MCF 10A (cell line): ENCODE measurements around the gene DOP1A. TPM values are rescaled to one million over a fixed set of nuclear protein-coding genes. Genes with fewer than 3 reads are reported as not detected.

Source experiments
- BruUV-seq: library from RNA; stranded (reverse); fragments of 400-500 nt; replicated peaks from 2 replicates; lab custom pipeline; 2021; lab: Mats Ljungman, UMichigan
- CTCF ChIA-PET: fragments of 300-600 bp; sonication (Branson Sonifier 250); formaldehyde crosslinking; extraction: SDS; loops from one replicate; lab custom pipeline; 2021; ENCODE audit warnings: antibody characterized with exemption, inconsistent platforms; lab: Yijun Ruan, JAX
- POLR2A ChIA-PET: fragments of 300-600, 350-650 bp; sonication (Branson Sonifier 250); formaldehyde crosslinking; extraction: SDS; loops from one replicate; lab custom pipeline; 2020; ENCODE audit warnings: antibody characterized with exemption, inconsistent platforms; lab: Yijun Ruan, JAX
- DNase-seq: peaks from one replicate; pipeline ENCODE4 v3.0.0-alpha.2; 2018; ENCODE audit not compliant: unreplicated experiment
- H3K27ac Mint-ChIP-seq: one replicate; pipeline ENCODE4 v1.8.0; 2022; ENCODE audit warnings: mild to moderate bottlenecking, low read depth, mixed read lengths; ENCODE audit not compliant: unreplicated experiment
- H3K27me3 Mint-ChIP-seq: one replicate; pipeline ENCODE4 v1.8.0; 2022; ENCODE audit warnings: mixed read lengths; ENCODE audit not compliant: insufficient read depth, unreplicated experiment
- H3K36me3 Mint-ChIP-seq: one replicate; pipeline ENCODE4 v1.8.0; 2022; ENCODE audit warnings: mild to moderate bottlenecking, moderate library complexity, mixed read lengths; ENCODE audit not compliant: insufficient read depth, unreplicated experiment
- H3K4me1 Mint-ChIP-seq: one replicate; pipeline ENCODE4 v1.8.0; 2022; ENCODE audit warnings: mixed read lengths; ENCODE audit not compliant: insufficient read depth, unreplicated experiment
- H3K4me3 Mint-ChIP-seq: one replicate; pipeline ENCODE4 v1.8.0; 2022; ENCODE audit warnings: mild to moderate bottlenecking, moderate library complexity, mixed read lengths; ENCODE audit not compliant: unreplicated experiment
- H3K9me3 Mint-ChIP-seq: one replicate; pipeline ENCODE4 v1.8.0; 2022; ENCODE audit warnings: mixed read lengths; ENCODE audit not compliant: unreplicated experiment
- intact Hi-C: fragments of 100-400 bp; cut with micrococcal nuclease; formaldehyde crosslinking; loops from 2 replicates; pipeline ENCODE4 v1.14.1; 2022
- total RNA-seq: library from RNA; stranded (reverse); gene quantifications from 2 replicates; pipeline ENCODE4 v1.2.3, GENCODE V29; 2022
- TF ChIP-seq, protein P1 (sequence below): fragments of 200-600 bp; IDR thresholded peaks from one replicate; pipeline ENCODE4 v1.8.0; 2022; ENCODE audit warnings: antibody characterized with exemption, mild to moderate bottlenecking; ENCODE audit not compliant: unreplicated experiment

Gene DOP1A
- total RNA-seq, 1 experiment from 2014 or later, result 31.3 TPM

GRCh38 chr6:83068616-83069015, 1.1 kb downstream of the DOP1A start:
- peak overlapping the region; percentile 17 for H3K27ac Mint-ChIP-seq
- intact Hi-C loops, result loop anchor here (5.0 kb wide), 1 partner anchor 349 kb away; no protein-coding TSS in a partner anchor
- BruUV-seq, result no TSS peak

GRCh38 chr6:83069633-83070032, 2.2 kb downstream of the DOP1A start:
- TF ChIP-seq, protein P1, sequence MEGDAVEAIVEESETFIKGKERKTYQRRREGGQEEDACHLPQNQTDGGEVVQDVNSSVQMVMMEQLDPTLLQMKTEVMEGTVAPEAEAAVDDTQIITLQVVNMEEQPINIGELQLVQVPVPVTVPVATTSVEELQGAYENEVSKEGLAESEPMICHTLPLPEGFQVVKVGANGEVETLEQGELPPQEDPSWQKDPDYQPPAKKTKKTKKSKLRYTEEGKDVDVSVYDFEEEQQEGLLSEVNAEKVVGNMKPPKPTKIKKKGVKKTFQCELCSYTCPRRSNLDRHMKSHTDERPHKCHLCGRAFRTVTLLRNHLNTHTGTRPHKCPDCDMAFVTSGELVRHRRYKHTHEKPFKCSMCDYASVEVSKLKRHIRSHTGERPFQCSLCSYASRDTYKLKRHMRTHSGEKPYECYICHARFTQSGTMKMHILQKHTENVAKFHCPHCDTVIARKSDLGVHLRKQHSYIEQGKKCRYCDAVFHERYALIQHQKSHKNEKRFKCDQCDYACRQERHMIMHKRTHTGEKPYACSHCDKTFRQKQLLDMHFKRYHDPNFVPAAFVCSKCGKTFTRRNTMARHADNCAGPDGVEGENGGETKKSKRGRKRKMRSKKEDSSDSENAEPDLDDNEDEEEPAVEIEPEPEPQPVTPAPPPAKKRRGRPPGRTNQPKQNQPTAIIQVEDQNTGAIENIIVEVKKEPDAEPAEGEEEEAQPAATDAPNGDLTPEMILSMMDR, result no peak
- Mint-ChIP-seq H3K27me3 (no peaks in the 10 kb centered on the region), H3K36me3 (no peaks in the 10 kb centered on the region), H3K4me1 (peaks cover 12% of the 10 kb centered on the region), H3K4me3 (peak overlapping the region; percentile 85), H3K9me3 (no peaks in the 10 kb centered on the region), H3K27ac (peak overlapping the region; percentile 17)
- ChIA-PET CTCF (interaction anchor here (0.7 to 9.1 kb wide), 3 partner anchors 80 to 147 kb away, joined by 3 to 231 read pairs (median 3); no protein-coding TSS in a partner anchor), POLR2A (interaction anchor here (0.6 to 6.5 kb wide), 11 partner anchors 20 to 822 kb away, joined by 3 to 82 read pairs (median 4); partner anchors contain the start of genes IBTK, ME1 and TPBG)
- intact Hi-C loops, result loop anchor here (5.0 kb wide), 1 partner anchor 348 kb away; no protein-coding TSS in a partner anchor
- no TSS peak for BruUV-seq
- no peak for DNase-seq

More at GRCh38 chr6:83068616-83069015, 1.1 kb downstream of the DOP1A start:
- Mint-ChIP-seq H3K9me3 (no peaks in the 10 kb centered on the region), H3K27me3 (no peaks in the 10 kb centered on the region), H3K36me3 (no peaks in the 10 kb centered on the region), H3K4me1 (peaks cover 22% of the 10 kb centered on the region), H3K4me3 (peak overlapping the region; percentile 85)
- TF ChIP-seq, protein P1, result no peak
- ChIA-PET CTCF (interaction anchor here (0.5 to 9.1 kb wide), 14 partner anchors 10 to 688 kb away, joined by 3 to 231 read pairs (median 23); partner anchors contain the start of gene PRSS35), POLR2A (interaction anchor here (0.8 to 6.5 kb wide), 15 partner anchors 24 to 824 kb away, joined by 3 to 82 read pairs (median 7); partner anchors contain the start of genes IBTK, PGM3 and RWDD2A)
- DNase-seq, result no peak

- Mint-ChIP-seq H3K27me3 (no peaks in the 10 kb centered on the region), H3K4me3 (peak overlapping the region; percentile 24), H3K36me3 (peaks cover 8% of the 10 kb centered on the region), H3K4me1 (peaks cover 10% of the 10 kb centered on the region), H3K27ac (peak overlapping the region; percentile 17), H3K9me3 (peaks cover 8% of the 10 kb centered on the region)
- BruUV-seq, result no TSS peak
- intact Hi-C loops, result no loop called here
- peak; percentile 45 for DNase-seq
- ChIA-PET CTCF (interaction anchor here (0.6 to 9.1 kb wide), 5 partner anchors 10 to 448 kb away, joined by 3 to 231 read pairs (median 3); no protein-coding TSS in a partner anchor), POLR2A (interaction anchor here (0.6 to 1.9 kb wide), 9 partner anchors 11 to 870 kb away, joined by 3 to 5 read pairs (median 4); partner anchors contain the start of gene TPBG)
- TF ChIP-seq, protein P1, result no peak
These were observed 3.6 kb downstream of the DOP1A start for GRCh38 chr6:83071023-83071422.

DNA sequence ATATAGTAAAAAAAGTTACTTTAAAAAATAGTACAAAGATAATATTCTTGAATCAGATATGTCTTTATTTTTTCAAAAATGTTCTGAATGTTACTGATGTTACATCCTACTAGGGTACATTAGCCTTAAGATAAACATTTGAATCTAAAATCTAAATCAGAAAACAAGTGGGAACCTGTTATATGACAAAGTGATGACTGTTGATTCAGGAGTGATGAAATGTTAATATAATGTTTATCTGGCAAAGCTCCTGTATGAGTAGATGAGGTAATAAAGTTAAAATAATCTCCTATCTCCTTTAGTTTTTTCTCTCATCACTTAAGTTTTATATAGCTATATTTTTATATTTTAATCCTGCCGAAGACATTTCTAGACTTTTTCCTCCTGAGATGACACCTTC, 4.2 kb downstream of the DOP1A start:
- POLR2A ChIA-PET, result interaction anchor here (0.6 to 1.9 kb wide), 14 partner anchors 14 to 871 kb away, joined by 3 to 6 read pairs (median 4); partner anchors contain the start of genes PGM3, RWDD2A and TPBG
- Mint-ChIP-seq H3K36me3 (peaks cover 11% of the 10 kb centered on the region), H3K27me3 (no peaks in the 10 kb centered on the region), H3K27ac (peak overlapping the region; percentile 17), H3K4me1 (peaks cover 10% of the 10 kb centered on the region), H3K9me3 (peaks cover 8% of the 10 kb centered on the region), H3K4me3 (peak overlapping the region; percentile 24)
- TF ChIP-seq, protein P1, result no peak
- intact Hi-C loops, result loop anchor here (2.0 kb wide), 1 partner anchor 47 kb away; no protein-coding TSS in a partner anchor
- CTCF ChIA-PET, result interaction anchor here (0.6 to 9.1 kb wide), 6 partner anchors 14 to 447 kb away, joined by 3 to 231 read pairs (median 3); no protein-coding TSS in a partner anchor
- BruUV-seq, result no TSS peak
- peak; percentile 49 for DNase-seq
